GM19452 (cell line): ENCODE results near the gene INSR.

Experiments
- ATAC-seq: cut with Tn5 transposase; IDR thresholded peaks from one replicate; pipeline ENCODE4 v1.9.1; 2021; ENCODE audit not compliant: unreplicated experiment

Gene INSR

GRCh38 chr19:7197119-7197759 is 97.0 kb downstream of the INSR start:
- peak; percentile 62 for ATAC-seq

GRCh38 chr19:7196763-7197118 is 97.5 kb downstream of the INSR start:
- ATAC-seq: no peak

GRCh38 chr19:7195046-7195445 is 99.2 kb downstream of the INSR start:
- ATAC-seq: no peak

- no peak for ATAC-seq
Measured at GRCh38 chr19:7194566-7194965, 99.6 kb downstream of the INSR start.

GRCh38 chr19:7191946-7192691 is 102.1 kb downstream of the INSR start:
- ATAC-seq: no peak

GRCh38 chr19:7188698-7189629 is 105.2 kb downstream of the INSR start:
- no peak for ATAC-seq

- no peak for ATAC-seq
Measured at GRCh38 chr19:7187605-7188339, 106.4 kb downstream of the INSR start.

GRCh38 chr19:7182489-7182888 is 111.7 kb downstream of the INSR start:
- no peak for ATAC-seq

GRCh38 chr19:7179917-7180306 is 114.3 kb downstream of the INSR start:
- ATAC-seq: no peak

GRCh38 chr19:7177926-7178325 is 116.3 kb downstream of the INSR start:
- no peak for ATAC-seq

- no peak for ATAC-seq
Measured at GRCh38 chr19:7176792-7177191, 117.4 kb downstream of the INSR start.

GRCh38 chr19:7172794-7173193 is 121.4 kb downstream of the INSR start:
- ATAC-seq: no peak

GRCh38 chr19:7170983-7171382 is 123.2 kb downstream of the INSR start:
- no peak for ATAC-seq

GRCh38 chr19:7168941-7169340 is 125.3 kb downstream of the INSR start:
- no peak for ATAC-seq

- no peak for ATAC-seq
Measured at GRCh38 chr19:7161292-7161691, 132.9 kb downstream of the INSR start.

GRCh38 chr19:7159105-7159933 is 134.9 kb downstream of the INSR start:
- ATAC-seq: no peak

GRCh38 chr19:7153022-7153421 is 141.2 kb downstream of the INSR start:
- ATAC-seq: no peak

- no peak for ATAC-seq
Measured at GRCh38 chr19:7152568-7152967, 141.6 kb downstream of the INSR start.

- no peak for ATAC-seq
Measured at GRCh38 chr19:7149956-7150705, 144.1 kb downstream of the INSR start.
